Activated T-helper 9 cell treated with anti-CD3 and anti-CD28 coated beads, Interleukin-2, amount 50 U/mL, for 16 hours (primary cell): ENCODE data around the gene AQP6.

Experiments used
- DNase-seq: peaks from one replicate; pipeline ENCODE4 v3.0.0-alpha.2; 2020; ENCODE audit warnings: low read depth

Gene AQP6

GRCh38 chr12:49972641-49973360 is at the start of gene AQP6:
TSS of gene AQP6 (plus strand) at chr12:49972947. CDS start at chr12:49973174, 227 bp downstream.
- DNase-seq, result no peak

GRCh38 chr12:49923035-49923644 is 49.6 kb upstream of the AQP6 start:
- DNase-seq, result no peak

GRCh38 chr12:49923880-49924556 is 48.7 kb upstream of the AQP6 start:
- no peak for DNase-seq

- DNase-seq, result no peak
These were observed 48.0 kb upstream of the AQP6 start for GRCh38 chr12:49924628-49925246.

GRCh38 chr12:49925433-49926204 is 47.1 kb upstream of the AQP6 start:
- no peak for DNase-seq

GRCh38 chr12:49928471-49928870 is 44.3 kb upstream of the AQP6 start:
- no peak for DNase-seq

- no peak for DNase-seq
These were observed 43.2 kb upstream of the AQP6 start for GRCh38 chr12:49929581-49929980.

- no peak for DNase-seq
These were observed 42.0 kb upstream of the AQP6 start for GRCh38 chr12:49930515-49931288.

- no peak for DNase-seq
These were observed 40.7 kb upstream of the AQP6 start for GRCh38 chr12:49932023-49932422.

- no peak for DNase-seq
These were observed 40.1 kb upstream of the AQP6 start for GRCh38 chr12:49932533-49933130.

GRCh38 chr12:49933796-49934195 is 39.0 kb upstream of the AQP6 start:
- no peak for DNase-seq

GRCh38 chr12:49934505-49934904 is 38.2 kb upstream of the AQP6 start:
- DNase-seq, result no peak

- DNase-seq, result no peak
These were observed 35.8 kb upstream of the AQP6 start for GRCh38 chr12:49936925-49937324.

- no peak for DNase-seq
These were observed 35.0 kb upstream of the AQP6 start for GRCh38 chr12:49937639-49938300.

GRCh38 chr12:49939307-49939706 is 33.4 kb upstream of the AQP6 start:
- no peak for DNase-seq

GRCh38 chr12:49939707-49940106 is 33.0 kb upstream of the AQP6 start:
- no peak for DNase-seq

- no peak for DNase-seq
These were observed 30.9 kb upstream of the AQP6 start for GRCh38 chr12:49941556-49942511.

- DNase-seq, result no peak
These were observed 30.2 kb upstream of the AQP6 start for GRCh38 chr12:49942512-49942893.
